Putamen (tissue), 1 donor: ENCODE measurements around the gene AFG1L.
A peak's percentile ranks its signal among the peaks of the same experiment; 100 is the strongest.
"Not testable (repeated sequence)": the region's sequence is repeated elsewhere in the genome, so short reads cannot be mapped to it uniquely, and the experiment has no call there.

ENCODE experiments used
- DNase-seq: peaks from one replicate; pipeline ENCODE4 v3.0.0-alpha.2; 2016; ENCODE audit warnings: low spot score

The AFG1L gene

DNA sequence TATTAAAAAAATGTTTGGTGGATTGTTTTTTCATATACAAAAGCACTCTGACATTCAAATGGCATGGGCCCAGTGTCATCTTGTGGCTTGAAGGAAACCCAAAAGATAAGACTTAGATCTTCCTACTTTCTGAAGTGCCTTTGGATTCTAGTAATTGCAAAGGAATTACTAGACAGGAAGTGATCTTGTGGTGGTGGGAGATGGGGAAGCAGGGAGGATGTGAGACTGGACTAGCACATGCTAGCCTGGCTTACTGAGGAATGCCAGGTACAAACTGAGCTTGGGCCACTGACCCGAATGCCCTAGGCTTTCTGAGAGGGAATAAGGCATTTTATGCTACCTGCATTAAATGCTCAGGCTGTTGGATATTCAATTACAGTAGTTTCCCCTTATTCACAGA lies 59.0 kb downstream of the AFG1L start:
- no peak for DNase-seq

DNA sequence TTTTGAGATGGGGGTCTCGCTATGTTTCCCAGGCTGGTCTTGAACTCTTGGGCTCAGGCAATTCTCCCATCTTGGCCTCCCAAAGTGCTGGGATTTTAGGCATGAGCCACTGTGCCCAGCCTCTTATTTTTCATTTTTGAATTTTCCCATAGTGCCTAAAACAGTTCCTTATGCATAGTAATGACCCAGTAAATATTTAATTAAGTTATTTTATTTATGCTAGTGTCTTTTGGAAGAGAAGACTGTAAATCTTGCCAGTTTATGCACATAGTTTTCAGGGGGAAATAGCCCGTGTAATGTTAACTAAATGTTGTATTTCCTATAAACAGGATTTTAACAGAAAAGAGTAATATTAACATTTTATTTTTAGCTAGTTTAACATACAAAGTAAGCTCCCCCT lies 60.3 kb downstream of the AFG1L start:
- no peak for DNase-seq

DNA sequence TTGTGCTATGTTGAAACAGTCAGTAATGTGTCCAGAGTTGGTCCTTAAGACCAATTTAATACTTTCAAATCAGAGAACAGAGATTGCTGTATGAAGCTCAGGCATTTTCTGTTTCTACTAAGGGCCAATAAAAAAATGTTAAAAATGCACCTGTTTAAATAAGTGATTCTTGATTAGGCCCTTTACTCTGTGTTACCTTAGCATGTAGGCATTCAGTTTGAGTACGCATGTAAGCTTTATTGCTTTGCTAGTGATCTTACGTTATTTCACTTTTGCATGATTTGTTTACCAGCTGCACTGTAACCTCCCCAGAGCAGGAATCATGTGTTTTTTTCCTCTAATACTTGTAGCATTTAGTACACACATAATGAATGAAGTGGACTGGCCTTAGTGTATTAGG lies 61.0 kb downstream of the AFG1L start:
- DNase-seq: no peak

DNA sequence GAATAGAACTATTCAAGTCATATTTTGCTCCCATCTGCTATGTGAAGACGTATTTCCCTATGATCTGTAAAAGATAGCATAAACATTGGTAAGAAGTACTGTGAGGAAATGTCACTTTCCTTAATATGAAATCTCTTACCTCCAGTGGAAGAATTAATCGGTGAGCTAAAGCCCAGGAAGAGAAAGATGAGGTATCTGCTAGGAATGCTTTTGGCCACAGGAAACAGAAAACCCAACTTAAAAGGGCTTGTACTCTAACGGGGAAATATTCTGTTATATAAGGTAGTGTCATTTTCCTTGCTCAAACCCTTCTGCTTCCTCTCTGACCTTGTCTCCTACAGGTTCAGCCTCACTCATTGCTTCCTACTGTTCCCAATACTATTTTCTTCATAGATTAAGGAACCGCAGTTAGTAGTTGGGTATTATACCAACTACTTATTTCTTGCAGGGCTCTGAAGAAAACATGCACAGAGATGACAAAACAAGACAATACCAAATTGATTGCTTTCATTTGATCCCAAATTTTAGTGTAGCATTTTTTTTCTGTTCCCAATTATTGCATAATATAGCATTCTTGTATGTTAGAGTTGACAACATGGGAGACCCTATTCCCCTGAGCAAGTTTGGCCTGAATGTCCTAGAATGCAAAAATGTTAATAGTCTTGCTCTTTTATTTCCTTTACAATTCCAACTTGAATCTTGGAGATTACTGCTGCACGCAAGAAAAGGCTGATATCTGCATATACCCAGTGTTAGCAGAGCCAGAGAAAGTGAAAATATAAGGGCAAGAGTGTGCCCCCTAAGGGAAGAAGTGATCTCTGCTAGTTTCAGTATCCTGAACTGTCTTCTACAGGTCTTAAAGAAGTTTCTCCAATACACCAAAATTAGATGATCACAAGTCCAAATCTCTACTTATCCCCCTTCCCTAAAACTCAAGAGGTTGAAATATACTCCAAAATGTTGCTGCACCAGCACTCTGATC lies 65.3 kb downstream of the AFG1L start:
- DNase-seq: no peak

DNA sequence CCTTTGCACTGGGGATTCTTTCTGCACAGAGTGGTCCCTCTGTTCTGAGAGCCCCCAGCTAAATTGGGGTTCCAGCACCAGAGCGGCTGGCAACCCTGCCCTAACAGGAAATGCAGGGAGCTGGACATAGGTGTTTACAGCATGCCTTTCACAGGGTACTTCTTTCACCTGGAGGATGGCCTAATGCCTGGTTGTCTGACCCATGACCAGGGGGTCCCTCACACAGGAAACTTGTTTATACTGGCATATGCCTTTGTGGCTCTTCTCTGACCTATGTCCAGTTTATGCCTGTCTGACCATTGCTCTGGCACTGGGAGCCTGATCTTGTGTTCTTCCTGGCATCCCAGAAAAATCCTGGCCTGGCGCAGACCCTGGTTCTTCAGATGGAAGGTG lies 66.1 kb downstream of the AFG1L start:
- DNase-seq: no peak

DNA sequence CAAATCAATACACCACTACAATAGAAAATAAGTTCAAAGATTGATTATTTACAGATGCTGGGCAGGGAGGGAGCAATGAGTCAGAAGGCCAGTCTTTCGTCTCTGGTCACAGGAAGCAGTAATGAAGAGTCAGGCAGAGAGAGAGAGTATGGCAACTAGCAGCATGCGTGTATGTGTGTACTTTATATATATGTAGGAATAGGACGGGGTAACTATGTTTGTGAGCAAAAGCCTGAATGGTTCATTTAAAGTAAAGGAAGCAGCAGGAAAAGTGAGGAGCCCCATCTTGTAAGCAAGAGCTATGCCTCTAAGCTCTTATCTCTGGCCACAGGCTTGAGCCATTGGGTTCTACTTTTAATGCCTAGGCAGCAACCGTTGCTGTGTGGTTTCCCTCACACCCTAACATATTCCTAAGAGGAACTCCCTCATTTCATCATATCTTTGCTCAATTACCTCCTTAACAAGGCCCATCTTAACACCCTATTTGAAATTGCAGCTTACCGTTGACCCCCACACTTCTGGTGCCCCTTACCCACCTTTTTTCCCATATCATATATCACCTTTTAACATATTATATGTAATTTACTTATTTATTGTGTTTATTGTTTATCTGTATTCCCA lies 66.6 kb downstream of the AFG1L start:
- no peak for DNase-seq

DNA sequence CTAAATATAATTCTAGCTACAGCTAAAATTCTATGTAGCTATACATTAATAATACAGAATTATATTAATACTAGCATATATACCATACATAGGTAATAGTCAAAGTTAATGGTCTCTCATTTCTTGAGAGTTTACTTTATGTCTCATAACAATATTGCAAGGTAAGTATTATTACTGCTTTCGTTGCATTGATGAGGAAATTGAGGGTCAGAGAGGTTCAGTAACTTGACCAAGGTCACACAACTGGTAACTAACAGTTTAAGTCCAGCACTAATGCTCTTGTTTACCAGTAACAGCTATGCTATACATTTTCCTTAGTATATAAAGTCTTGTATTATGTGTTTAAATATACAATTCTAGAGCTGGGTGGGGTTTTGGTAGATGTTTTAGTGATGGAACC lies 67.6 kb downstream of the AFG1L start:
- no peak for DNase-seq

- no peak for DNase-seq
Observed at GRCh38 chr6:108363113-108363512, 68.3 kb downstream of the AFG1L start.

GRCh38 chr6:108363889-108364313 lies 69.0 kb downstream of the AFG1L start:
- no peak for DNase-seq

- DNase-seq: no peak
Observed at GRCh38 chr6:108364470-108364869, 69.6 kb downstream of the AFG1L start.

GRCh38 chr6:108365478-108365877 lies 70.6 kb downstream of the AFG1L start:
- peak; percentile 15 for DNase-seq

DNA sequence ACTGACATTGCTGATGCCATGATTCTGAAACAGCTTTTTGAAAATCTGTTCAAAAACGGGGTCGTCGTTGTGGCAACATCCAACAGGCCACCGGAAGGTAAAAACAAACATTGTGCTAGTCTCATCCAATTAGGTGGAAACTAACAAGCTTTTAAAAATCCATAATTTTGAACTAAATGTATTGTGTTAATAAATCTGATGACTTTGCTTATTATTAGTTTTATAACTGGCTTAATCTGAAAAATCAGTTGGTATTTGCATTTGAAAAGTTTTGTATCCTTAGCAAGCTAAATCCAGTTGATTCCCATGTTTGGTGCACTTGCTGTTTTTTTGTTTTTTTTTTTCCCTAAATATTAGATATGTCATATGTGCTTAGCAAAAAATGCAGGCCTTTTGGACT lies 71.4 kb downstream of the AFG1L start:
- DNase-seq: no peak

- DNase-seq: no peak
Observed at GRCh38 chr6:108368431-108369030, 73.7 kb downstream of the AFG1L start.

GRCh38 chr6:108380876-108381275 lies 86.0 kb downstream of the AFG1L start:
- no peak for DNase-seq

GRCh38 chr6:108383981-108384380 lies 89.1 kb downstream of the AFG1L start:
- DNase-seq: no peak

- DNase-seq: not testable (repeated sequence)
Observed at GRCh38 chr6:108389190-108389589, 94.3 kb downstream of the AFG1L start.

- no peak for DNase-seq
Observed at GRCh38 chr6:108395297-108395696, 100.4 kb downstream of the AFG1L start.

- DNase-seq: no peak
Observed at GRCh38 chr6:108403236-108403635, 108.4 kb downstream of the AFG1L start.

DNA sequence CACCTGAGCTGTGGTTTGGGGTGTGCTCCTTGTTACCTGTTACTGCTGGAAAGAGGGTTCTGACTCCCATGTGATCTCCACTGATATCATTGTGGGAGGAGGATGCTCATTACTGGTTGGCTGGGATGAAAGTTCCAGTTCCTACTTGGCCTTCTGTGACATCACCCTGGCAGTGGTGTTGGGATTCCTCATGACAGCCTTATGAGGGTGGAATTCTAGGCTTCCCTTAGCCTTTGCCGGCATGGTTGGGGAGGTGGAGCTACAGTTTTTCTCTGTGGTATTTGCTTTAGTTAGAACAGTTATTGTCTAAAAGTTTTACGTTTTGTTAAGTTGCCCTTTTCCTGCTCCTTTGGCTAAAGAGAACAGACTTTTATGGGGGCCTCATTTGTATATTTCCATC lies 112.1 kb downstream of the AFG1L start:
- DNase-seq: no peak

DNA sequence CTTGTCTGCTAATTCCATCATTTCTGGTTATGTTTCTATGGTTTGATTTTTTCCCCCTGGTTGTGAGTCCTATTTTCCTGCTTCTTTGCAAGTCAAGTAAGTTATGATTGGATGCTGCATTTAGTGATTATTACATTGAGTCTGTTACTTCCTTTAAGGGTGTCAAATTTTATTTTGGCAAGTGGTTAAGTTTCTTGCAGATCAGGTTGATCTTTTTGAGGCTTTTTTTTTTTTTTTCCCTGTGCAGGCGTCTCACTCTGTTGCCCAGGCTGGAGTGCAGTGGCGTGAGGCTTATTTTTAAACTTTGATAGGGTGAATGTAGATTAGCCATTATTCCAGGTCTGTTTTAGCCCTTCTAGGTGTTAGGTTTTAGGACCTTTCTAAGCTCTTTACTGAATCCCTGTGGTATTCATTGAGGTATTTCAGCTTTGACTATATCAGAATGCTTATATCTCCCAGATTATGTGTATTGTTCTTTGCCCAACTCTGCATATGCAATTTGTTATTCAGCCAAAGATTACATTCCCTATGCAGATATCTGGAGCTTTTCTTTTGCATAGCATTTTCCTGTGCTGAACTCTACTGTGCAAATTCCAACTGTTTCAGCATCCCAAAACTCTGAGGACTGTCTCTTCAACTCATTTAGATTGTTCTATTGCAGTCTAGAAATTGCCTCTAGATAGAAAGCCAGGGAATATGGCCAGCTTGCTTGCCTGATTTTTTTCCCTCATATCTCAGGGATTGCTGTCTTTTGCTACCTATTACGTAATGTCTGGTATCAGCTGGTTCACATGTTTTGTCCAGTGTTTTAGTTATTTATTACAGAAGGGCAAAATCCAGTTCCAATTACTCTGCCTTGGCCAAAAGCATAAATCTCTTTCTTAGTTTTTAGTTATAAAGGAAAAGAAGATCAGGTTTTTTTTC lies 113.3 kb downstream of the AFG1L start:
- DNase-seq: no peak

DNA sequence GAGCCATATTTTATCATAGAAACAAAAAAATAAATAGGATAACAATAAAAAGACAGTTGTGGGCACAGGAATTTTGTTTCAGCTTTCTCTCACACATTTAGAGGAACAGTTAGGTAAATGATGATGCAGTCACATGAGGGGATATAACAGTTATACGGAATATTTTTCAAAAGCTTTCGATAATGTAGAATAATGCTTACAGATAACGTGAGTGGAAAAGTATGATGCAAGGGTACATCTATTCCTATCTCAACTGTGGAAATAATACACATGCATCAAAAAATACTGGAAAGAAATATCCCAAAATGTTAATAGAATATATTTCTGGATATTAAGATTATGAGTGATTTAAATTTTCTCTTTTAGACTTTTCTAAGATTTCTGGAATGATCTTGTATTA lies 114.0 kb downstream of the AFG1L start:
- DNase-seq: no peak
